Left lobe of liver (tissue), 2 donors: ENCODE results near the gene SLC36A2. TPM values are rescaled to one million over a fixed set of nuclear protein-coding genes. Genes with fewer than 3 reads are reported as not detected.
"Not testable (repeated sequence)": the region's sequence is repeated elsewhere in the genome, so short reads cannot be mapped to it uniquely, and the experiment has no call there.

Experiments used
- ATAC-seq: fragments of 200-7000 bp; cut with Tn5 transposase; one replicate; pipeline ENCODE4 v1.9.1; 2020; ENCODE audit warnings: mild to moderate bottlenecking, moderate library complexity
- DNase-seq: peaks from one replicate; pipeline ENCODE4 v3.0.0-alpha.2; 2020; ENCODE audit warnings: low spot score
- total RNA-seq: library from RNA; stranded (reverse); gene quantifications from one replicate; pipeline ENCODE4 v1.2.1, GENCODE V29; 2021
- donor health status: DM: no; HTN: no; CAD: no; lungs with moderate emphysema.
- donor health status: DM: no; HTN: yes; CAD: no.

Gene SLC36A2
- total RNA-seq, 1 donor from 2014 or later, result not detected

GRCh38 chr5:151327585-151327984 is 19.8 kb downstream of the SLC36A2 start:
- ATAC-seq, result no peak
- DNase-seq, result no peak

GRCh38 chr5:151326266-151326665 is 21.1 kb downstream of the SLC36A2 start:
- DNase-seq, result no peak
- ATAC-seq, result no peak

GRCh38 chr5:151320481-151320880 is 26.9 kb downstream of the SLC36A2 start:
- ATAC-seq, result no peak
- no peak for DNase-seq

GRCh38 chr5:151318850-151319732 is 28.3 kb downstream of the SLC36A2 start:
- no peak for ATAC-seq
- no peak for DNase-seq

GRCh38 chr5:151317871-151318270 is 29.5 kb downstream of the SLC36A2 start:
- ATAC-seq (no peak), DNase-seq (no peak)

GRCh38 chr5:151315998-151316597 is 31.3 kb downstream of the SLC36A2 start:
- ATAC-seq (peak; percentile 98), DNase-seq (peak; percentile 68)

- ATAC-seq, result no peak
- DNase-seq, result no peak
Measured at GRCh38 chr5:151313357-151313756, 34.0 kb downstream of the SLC36A2 start.

- ATAC-seq, result no peak
- DNase-seq, result no peak
Measured at GRCh38 chr5:151312756-151313324, 34.5 kb downstream of the SLC36A2 start.

- no peak for DNase-seq
- no peak for ATAC-seq
Measured at GRCh38 chr5:151310932-151311331, 36.4 kb downstream of the SLC36A2 start.

- not testable (repeated sequence) for ATAC-seq, DNase-seq
Measured at GRCh38 chr5:151309821-151310220, 37.5 kb downstream of the SLC36A2 start.

GRCh38 chr5:151309266-151309665 is 38.1 kb downstream of the SLC36A2 start:
- not testable (repeated sequence) for DNase-seq, ATAC-seq

GRCh38 chr5:151303666-151304065 is 43.7 kb downstream of the SLC36A2 start, which contains the start of gene SLC36A3:
SLC36A3 (minus strand) TSS chr5:151303766; CDS start chr5:151303354, 412 bp downstream.
- no peak for ATAC-seq
- no peak for DNase-seq

GRCh38 chr5:151298063-151298855 is 49.1 kb downstream of the SLC36A2 start:
- no peak for DNase-seq
- peak; percentile 86 for ATAC-seq

GRCh38 chr5:151296974-151297373 is 50.4 kb downstream of the SLC36A2 start:
- ATAC-seq (no peak), DNase-seq (no peak)

GRCh38 chr5:151296478-151296830 is 50.9 kb downstream of the SLC36A2 start:
- ATAC-seq (no peak), DNase-seq (no peak)

GRCh38 chr5:151295791-151296477 is 51.4 kb downstream of the SLC36A2 start:
- ATAC-seq (no peak), DNase-seq (no peak)

- DNase-seq (no peak), ATAC-seq (no peak)
Measured at GRCh38 chr5:151295138-151295537, 52.2 kb downstream of the SLC36A2 start.

GRCh38 chr5:151293624-151294023 is 53.7 kb downstream of the SLC36A2 start:
- no peak for DNase-seq
- ATAC-seq, result no peak

GRCh38 chr5:151288180-151288579 is 59.2 kb downstream of the SLC36A2 start:
- ATAC-seq (no peak), DNase-seq (no peak)

GRCh38 chr5:151286246-151286645 is 61.1 kb downstream of the SLC36A2 start:
- ATAC-seq, result no peak
- no peak for DNase-seq
